ENCODE measurements around the gene RNF41. TPM values are rescaled to one million over a fixed set of nuclear protein-coding genes. Genes with fewer than 3 reads are reported as not detected.
A peak's percentile ranks its signal among the peaks of the same experiment; 100 is the strongest.

RNF41 gene
- total and polyA plus RNA-seq, 2 of the 13 experiments (the other 11 are each of a cell fraction or from before 2014, with no cell fraction given) = 27.1 to 39.4 TPM

GRCh38 chr12:56158029-56158925 lies 63.4 kb downstream of the RNF41 start, which contains the start of gene MYL6 (continued):
- TF ChIP-seq RBAK (CRISPR knock-in tag; IDR thresholded peaks at IDR 0.05) (no peak), PRPF4 (IDR thresholded peaks at IDR 0.05; ENCODE audit: low read depth, low read length, poor library complexity, severe bottlenecking) (no peak), ZNF776 (CRISPR knock-in tag; IDR thresholded peaks at IDR 0.05) (0 out of 2 replicates have a peak, but pooled peaks have one; percentile 70), MED8 (CRISPR knock-in tag; IDR thresholded peaks at IDR 0.05; ENCODE audit: insufficient replicate concordance) (no peak), SSRP1 (CRISPR knock-in tag; IDR thresholded peaks at IDR 0.05) (no peak), IKZF4 (CRISPR knock-in tag; IDR thresholded peaks at IDR 0.05; ENCODE audit: borderline replicate concordance, low read depth, not compliant biosample characterization) (peak; percentile 47), MAFK (conservative IDR thresholded peaks at IDR 0.05 in 1 of 2, IDR thresholded peaks at IDR 0.05 in 1 of 2; ENCODE audit: low read length in 2 of 2) (no peak), ZFYVE20 (CRISPR knock-in tag; IDR thresholded peaks at IDR 0.05; ENCODE audit: borderline replicate concordance, low read depth) (0 out of 2 replicates have a peak, but pooled peaks have one; percentile 33), ZNF747 (CRISPR knock-in tag; IDR thresholded peaks at IDR 0.05; ENCODE audit: borderline replicate concordance) (0 out of 2 replicates have a peak, but pooled peaks have one; percentile 55), ZNF772 (CRISPR knock-in tag; IDR thresholded peaks at IDR 0.05) (no peak; the same call in 1 of the 2 replicates), JUND (CRISPR knock-in tag; IDR thresholded peaks at IDR 0.05) (peak; percentile 89), PRMT3 (CRISPR knock-in tag; IDR thresholded peaks at IDR 0.05; ENCODE audit: borderline replicate concordance, low read depth) (no peak), ZNF782 (CRISPR knock-in tag; IDR thresholded peaks at IDR 0.05; ENCODE audit: borderline replicate concordance) (0 out of 2 replicates have a peak, but pooled peaks have one; percentile 58), SOX5 (CRISPR knock-in tag; IDR thresholded peaks at IDR 0.05; ENCODE audit: borderline replicate concordance) (no peak), MBD4 (IDR thresholded peaks at IDR 0.05; ENCODE audit: borderline replicate concordance, low read length) (peak; percentile 27; the same call in 1 of the 2 replicates), ASH2L (IDR thresholded peaks at IDR 0.05; ENCODE audit: insufficient read length, low read depth, low read length) (peak; percentile 68), CEBPG (CRISPR knock-in tag; IDR thresholded peaks at IDR 0.05) (peak; percentile 83), MLLT10 (CRISPR knock-in tag; IDR thresholded peaks at IDR 0.05) (no peak), GZF1 (CRISPR knock-in tag; IDR thresholded peaks at IDR 0.05) (0 out of 2 replicates have a peak, but pooled peaks have one; percentile 10)
- TF ChIP-seq, protein P1, sequence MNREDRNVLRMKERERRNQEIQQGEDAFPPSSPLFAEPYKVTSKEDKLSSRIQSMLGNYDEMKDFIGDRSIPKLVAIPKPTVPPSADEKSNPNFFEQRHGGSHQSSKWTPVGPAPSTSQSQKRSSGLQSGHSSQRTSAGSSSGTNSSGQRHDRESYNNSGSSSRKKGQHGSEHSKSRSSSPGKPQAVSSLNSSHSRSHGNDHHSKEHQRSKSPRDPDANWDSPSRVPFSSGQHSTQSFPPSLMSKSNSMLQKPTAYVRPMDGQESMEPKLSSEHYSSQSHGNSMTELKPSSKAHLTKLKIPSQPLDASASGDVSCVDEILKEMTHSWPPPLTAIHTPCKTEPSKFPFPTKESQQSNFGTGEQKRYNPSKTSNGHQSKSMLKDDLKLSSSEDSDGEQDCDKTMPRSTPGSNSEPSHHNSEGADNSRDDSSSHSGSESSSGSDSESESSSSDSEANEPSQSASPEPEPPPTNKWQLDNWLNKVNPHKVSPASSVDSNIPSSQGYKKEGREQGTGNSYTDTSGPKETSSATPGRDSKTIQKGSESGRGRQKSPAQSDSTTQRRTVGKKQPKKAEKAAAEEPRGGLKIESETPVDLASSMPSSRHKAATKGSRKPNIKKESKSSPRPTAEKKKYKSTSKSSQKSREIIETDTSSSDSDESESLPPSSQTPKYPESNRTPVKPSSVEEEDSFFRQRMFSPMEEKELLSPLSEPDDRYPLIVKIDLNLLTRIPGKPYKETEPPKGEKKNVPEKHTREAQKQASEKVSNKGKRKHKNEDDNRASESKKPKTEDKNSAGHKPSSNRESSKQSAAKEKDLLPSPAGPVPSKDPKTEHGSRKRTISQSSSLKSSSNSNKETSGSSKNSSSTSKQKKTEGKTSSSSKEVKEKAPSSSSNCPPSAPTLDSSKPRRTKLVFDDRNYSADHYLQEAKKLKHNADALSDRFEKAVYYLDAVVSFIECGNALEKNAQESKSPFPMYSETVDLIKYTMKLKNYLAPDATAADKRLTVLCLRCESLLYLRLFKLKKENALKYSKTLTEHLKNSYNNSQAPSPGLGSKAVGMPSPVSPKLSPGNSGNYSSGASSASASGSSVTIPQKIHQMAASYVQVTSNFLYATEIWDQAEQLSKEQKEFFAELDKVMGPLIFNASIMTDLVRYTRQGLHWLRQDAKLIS (CRISPR knock-in tag; IDR thresholded peaks at IDR 0.05) = peak; percentile 54; the same call in 1 of the 2 replicates
- TF ChIP-seq, protein P2, sequence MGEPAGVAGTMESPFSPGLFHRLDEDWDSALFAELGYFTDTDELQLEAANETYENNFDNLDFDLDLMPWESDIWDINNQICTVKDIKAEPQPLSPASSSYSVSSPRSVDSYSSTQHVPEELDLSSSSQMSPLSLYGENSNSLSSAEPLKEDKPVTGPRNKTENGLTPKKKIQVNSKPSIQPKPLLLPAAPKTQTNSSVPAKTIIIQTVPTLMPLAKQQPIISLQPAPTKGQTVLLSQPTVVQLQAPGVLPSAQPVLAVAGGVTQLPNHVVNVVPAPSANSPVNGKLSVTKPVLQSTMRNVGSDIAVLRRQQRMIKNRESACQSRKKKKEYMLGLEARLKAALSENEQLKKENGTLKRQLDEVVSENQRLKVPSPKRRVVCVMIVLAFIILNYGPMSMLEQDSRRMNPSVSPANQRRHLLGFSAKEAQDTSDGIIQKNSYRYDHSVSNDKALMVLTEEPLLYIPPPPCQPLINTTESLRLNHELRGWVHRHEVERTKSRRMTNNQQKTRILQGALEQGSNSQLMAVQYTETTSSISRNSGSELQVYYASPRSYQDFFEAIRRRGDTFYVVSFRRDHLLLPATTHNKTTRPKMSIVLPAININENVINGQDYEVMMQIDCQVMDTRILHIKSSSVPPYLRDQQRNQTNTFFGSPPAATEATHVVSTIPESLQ (CRISPR knock-in tag; conservative IDR thresholded peaks at IDR 0.05) = 0 out of 2 replicates have a peak, but pooled peaks have one; percentile 39
- TF ChIP-seq, protein P3, sequence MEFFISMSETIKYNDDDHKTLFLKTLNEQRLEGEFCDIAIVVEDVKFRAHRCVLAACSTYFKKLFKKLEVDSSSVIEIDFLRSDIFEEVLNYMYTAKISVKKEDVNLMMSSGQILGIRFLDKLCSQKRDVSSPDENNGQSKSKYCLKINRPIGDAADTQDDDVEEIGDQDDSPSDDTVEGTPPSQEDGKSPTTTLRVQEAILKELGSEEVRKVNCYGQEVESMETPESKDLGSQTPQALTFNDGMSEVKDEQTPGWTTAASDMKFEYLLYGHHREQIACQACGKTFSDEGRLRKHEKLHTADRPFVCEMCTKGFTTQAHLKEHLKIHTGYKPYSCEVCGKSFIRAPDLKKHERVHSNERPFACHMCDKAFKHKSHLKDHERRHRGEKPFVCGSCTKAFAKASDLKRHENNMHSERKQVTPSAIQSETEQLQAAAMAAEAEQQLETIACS (CRISPR knock-in tag; IDR thresholded peaks at IDR 0.05) = no peak

Data from HepG2 (cell line).